Neural progenitor cell (in vitro differentiated cells): ENCODE results near the gene ATAD3A. TPM values are rescaled to one million over a fixed set of nuclear protein-coding genes. Genes with fewer than 3 reads are reported as not detected.

Experiments used
- DNase-seq: peaks from one replicate; pipeline ENCODE4 v3.0.0-alpha.2; 2016; ENCODE audit warnings: low spot score
- H2AFZ ChIP-seq: fragments of 200-600 bp; sonication (generic); replicated peaks from 2 replicates; pipeline ENCODE4 v1.6.1; 2016; ENCODE audit warnings: antibody characterized with exemption
- H3F3A ChIP-seq: fragments of 200-600 bp; sonication (generic); 2 replicates; pipeline ENCODE4 v1.6.1; 2016; ENCODE audit warnings: antibody characterized with exemption, low read depth
- H3K27ac ChIP-seq: fragments of 200-600 bp; sonication (generic); 2 replicates; pipeline ENCODE4 v1.5.1; 2016; ENCODE audit warnings: mild to moderate bottlenecking
- H3K27me3 ChIP-seq: fragments of 200-600 bp; sonication (generic); 2 replicates; pipeline ENCODE4 v1.6.1; 2016; ENCODE audit warnings: mild to moderate bottlenecking, moderate library complexity
- H3K36me3 ChIP-seq: fragments of 200-600 bp; sonication (generic); 2 replicates; pipeline ENCODE4 v1.5.1; 2016
- H3K4me1 ChIP-seq: fragments of 200-600 bp; sonication (generic); 2 replicates; pipeline ENCODE4 v1.6.1; 2016; ENCODE audit warnings: mixed run types
- H3K4me2 ChIP-seq: fragments of 200-600 bp; sonication (generic); 2 replicates; pipeline ENCODE4 v1.6.1; 2016
- H3K4me3 ChIP-seq: fragments of 200-600 bp; sonication (generic); 2 replicates; pipeline ENCODE4 v1.5.1; 2016
- H3K79me2 ChIP-seq: fragments of 200-600 bp; sonication (generic); 2 replicates; pipeline ENCODE4 v1.6.1; 2016; ENCODE audit warnings: low read depth
- H3K9ac ChIP-seq: fragments of 200-600 bp; sonication (generic); 2 replicates; pipeline ENCODE4 v1.6.1; 2016
- H3K9me3 ChIP-seq: fragments of 200-600 bp; sonication (generic); 2 replicates; pipeline ENCODE4 v1.5.1; 2016; ENCODE audit warnings: low read depth
- H4K20me1 ChIP-seq: fragments of 200-600 bp; sonication (generic); 2 replicates; pipeline ENCODE4 v1.6.1; 2016; ENCODE audit warnings: low read depth
- H3K27ac Mint-ChIP-seq: 3 replicates; pipeline ENCODE4 v1.8.0; 2021; ENCODE audit warnings: mixed read lengths
- H3K27me3 Mint-ChIP-seq: 2 replicates; pipeline ENCODE4 v1.8.0; 2022; ENCODE audit warnings: low read depth, mild to moderate bottlenecking, inconsistent platforms, moderate library complexity, mixed read lengths; ENCODE audit not compliant: insufficient read depth
- H3K36me3 Mint-ChIP-seq: 3 replicates; pipeline ENCODE4 v1.8.0; 2021; ENCODE audit warnings: mixed read lengths
- H3K4me1 Mint-ChIP-seq: 3 replicates; pipeline ENCODE4 v1.8.0; 2021; ENCODE audit warnings: mixed read lengths
- H3K4me3 Mint-ChIP-seq: 3 replicates; pipeline ENCODE4 v1.8.0; 2021; ENCODE audit warnings: mild to moderate bottlenecking, moderate library complexity, mixed read lengths
- H3K9me3 Mint-ChIP-seq: 3 replicates; pipeline ENCODE4 v1.8.0; 2020; ENCODE audit warnings: mixed read lengths
- CTCF ChIP-seq: fragments of 200-600 bp; sonication (generic); IDR thresholded peaks from 2 replicates; pipeline ENCODE4 v1.5.1; 2017; ENCODE audit warnings: antibody characterized with exemption, mild to moderate bottlenecking
- EZH2 ChIP-seq: fragments of 200-600 bp; sonication (generic); IDR thresholded peaks from 2 replicates; pipeline ENCODE4 v1.6.1; 2017; ENCODE audit warnings: antibody characterized with exemption, mild to moderate bottlenecking, moderate library complexity
- EZH2phosphoT487 ChIP-seq: fragments of 200-600 bp; sonication (generic); IDR thresholded peaks from 2 replicates; pipeline ENCODE4 v1.6.1; 2017; ENCODE audit warnings: antibody characterized with exemption
- total RNA-seq: library from RNA; depleted of rRNA; stranded (reverse); fragments of >200 nt; gene quantifications from 2 replicates; pipeline ENCODE4 v1.2.3, GENCODE V29; 2015; ENCODE audit warnings: low replicate concordance

Gene ATAD3A
- total RNA-seq, 1 donor from 2014 or later: 7.8 TPM

- H3K4me2 ChIP-seq: no peak overlapping the region
- no peaks in the 10 kb centered on the region for H3K4me1 Mint-ChIP-seq
- H2AFZ ChIP-seq: no peak overlapping the region
- peaks cover 16% of the 10 kb centered on the region for H3K36me3 Mint-ChIP-seq
- H3K9ac ChIP-seq: no peak overlapping the region
- H4K20me1 ChIP-seq: no peaks in the 10 kb centered on the region
- H3K4me3 ChIP-seq: no peak overlapping the region
- H3K27me3 ChIP-seq: no peaks in the 10 kb centered on the region
- H3K27ac ChIP-seq: no peak overlapping the region
- H3K79me2 ChIP-seq: no peaks in the 10 kb centered on the region
- no peaks in the 10 kb centered on the region for H3K36me3 ChIP-seq
- H3K4me1 ChIP-seq: no peaks in the 10 kb centered on the region
- H3K27ac Mint-ChIP-seq: no peak overlapping the region
- H3K27me3 Mint-ChIP-seq: no peaks in the 10 kb centered on the region
- H3F3A ChIP-seq: no peaks in the 10 kb centered on the region
- DNase-seq: no peak
- no peak overlapping the region for H3K4me3 Mint-ChIP-seq
- peaks cover 6% of the 10 kb centered on the region for H3K9me3 Mint-ChIP-seq
- no peaks in the 10 kb centered on the region for H3K9me3 ChIP-seq
- TF ChIP-seq EZH2 (no peak), CTCF (no peak), EZH2phosphoT487 (no peak)
These were observed 24.3 kb upstream of the ATAD3A start for GRCh38 chr1:1487701-1488100.

GRCh38 chr1:1489231-1489630, 22.7 kb upstream of the ATAD3A start:
- no peak for TF ChIP-seq EZH2
- TF ChIP-seq CTCF: no peak
- TF ChIP-seq EZH2phosphoT487: no peak
- no peaks in the 10 kb centered on the region for H3K4me1 ChIP-seq
- no peak for DNase-seq
- no peak overlapping the region for H3K9ac ChIP-seq
- Mint-ChIP-seq H3K4me3 (no peak overlapping the region), H3K4me1 (no peaks in the 10 kb centered on the region), H3K36me3 (peaks cover 27% of the 10 kb centered on the region), H3K9me3 (peaks cover 15% of the 10 kb centered on the region), H3K27ac (no peak overlapping the region), H3K27me3 (no peaks in the 10 kb centered on the region)
- H4K20me1 ChIP-seq: no peaks in the 10 kb centered on the region
- no peak overlapping the region for H2AFZ ChIP-seq
- no peaks in the 10 kb centered on the region for H3K36me3 ChIP-seq
- no peaks in the 10 kb centered on the region for H3K27me3 ChIP-seq
- no peak overlapping the region for H3K27ac ChIP-seq
- H3K79me2 ChIP-seq: no peaks in the 10 kb centered on the region
- no peak overlapping the region for H3K4me3 ChIP-seq
- no peaks in the 10 kb centered on the region for H3F3A ChIP-seq
- H3K4me2 ChIP-seq: no peak overlapping the region
- H3K9me3 ChIP-seq: no peaks in the 10 kb centered on the region

GRCh38 chr1:1489861-1490260, 22.1 kb upstream of the ATAD3A start:
- H3K4me3 Mint-ChIP-seq: no peak overlapping the region
- no peaks in the 10 kb centered on the region for H3K4me1 ChIP-seq
- peaks cover 27% of the 10 kb centered on the region for H3K36me3 Mint-ChIP-seq
- no peak overlapping the region for H3K27ac Mint-ChIP-seq
- no peaks in the 10 kb centered on the region for H3K36me3 ChIP-seq
- no peak overlapping the region for H3K4me2 ChIP-seq
- no peak overlapping the region for H3K4me3 ChIP-seq
- H3K27ac ChIP-seq: no peak overlapping the region
- no peak for DNase-seq
- H3K4me1 Mint-ChIP-seq: no peaks in the 10 kb centered on the region
- H3K9ac ChIP-seq: no peak overlapping the region
- H3K9me3 Mint-ChIP-seq: peaks cover 15% of the 10 kb centered on the region
- no peaks in the 10 kb centered on the region for H3F3A ChIP-seq
- H3K27me3 ChIP-seq: no peaks in the 10 kb centered on the region
- no peaks in the 10 kb centered on the region for H3K79me2 ChIP-seq
- TF ChIP-seq EZH2: no peak
- no peak for TF ChIP-seq EZH2phosphoT487
- TF ChIP-seq CTCF: no peak
- H3K9me3 ChIP-seq: no peaks in the 10 kb centered on the region
- H3K27me3 Mint-ChIP-seq: no peaks in the 10 kb centered on the region
- H2AFZ ChIP-seq: no peak overlapping the region
- no peaks in the 10 kb centered on the region for H4K20me1 ChIP-seq
